PC-3 (cell line): Measurements from ENCODE around the gene EIF4G3. TPM values are rescaled to one million over a fixed set of nuclear protein-coding genes. Genes with fewer than 3 reads are reported as not detected.

Source experiments
- ATAC-seq: fragments of 200-7000 bp; cut with Tn5 transposase; 2 replicates; pipeline ENCODE4 v1.9.1; 2020; ENCODE audit warnings: mild to moderate bottlenecking, moderate library complexity
- BruUV-seq: library from RNA; stranded (reverse); fragments of 400-500 nt; replicated peaks from 2 replicates; lab custom pipeline; 2021; lab: Mats Ljungman, UMichigan
- CTCF ChIA-PET: fragments of 300-600 bp; sonication (Branson Sonifier 250); formaldehyde crosslinking; loops from one replicate; lab custom pipeline; 2022; ENCODE audit warnings: antibody characterized with exemption; lab: Charles Lee
- POLR2A ChIA-PET: fragments of 300-600 bp; sonication (Branson Sonifier 250); formaldehyde crosslinking; loops from one replicate; lab custom pipeline; 2022; ENCODE audit warnings: antibody characterized with exemption; ENCODE audit not compliant: unreplicated experiment; lab: Charles Lee
- DNase-seq: peaks from one replicate; pipeline ENCODE4 v3.0.0-alpha.2; 2015
- H2AFZ ChIP-seq: fragments of 300-600 bp; sonication (generic); 2 replicates; pipeline ENCODE4 v1.6.0; 2016; ENCODE audit warnings: antibody characterized with exemption, low read length
- H3F3A ChIP-seq: fragments of 300-600 bp; sonication (generic); one replicate; pipeline ENCODE4 v1.6.0; 2017; ENCODE audit warnings: antibody characterized with exemption, low read length, control low read depth, mild to moderate bottlenecking; ENCODE audit not compliant: unreplicated experiment
- H3K27ac ChIP-seq: fragments of 300-600 bp; sonication (generic); 2 replicates; pipeline ENCODE4 v1.5.1; 2016; ENCODE audit warnings: mild to moderate bottlenecking, low read length
- H3K27me3 ChIP-seq: fragments of 300-600 bp; sonication (generic); 2 replicates; pipeline ENCODE4 v1.6.1; 2016; ENCODE audit warnings: low read length, mixed read lengths
- H3K36me3 ChIP-seq: fragments of 300-600 bp; sonication (generic); 2 replicates; pipeline ENCODE4 v1.6.1; 2016; ENCODE audit warnings: low read depth, mixed run types, low read length, mixed read lengths
- H3K4me1 ChIP-seq: fragments of 300-600 bp; sonication (generic); 2 replicates; pipeline ENCODE4 v1.5.1; 2016; ENCODE audit warnings: low read length; ENCODE audit not compliant: insufficient read depth
- H3K4me2 ChIP-seq: fragments of 300-600 bp; sonication (generic); 2 replicates; pipeline ENCODE4 v1.6.0; 2016; ENCODE audit warnings: low read length
- H3K4me3 ChIP-seq: fragments of 300-600 bp; sonication (generic); 2 replicates; pipeline ENCODE4 v1.5.1; 2016; ENCODE audit warnings: mild to moderate bottlenecking, low read length, mixed read lengths
- H3K79me2 ChIP-seq: fragments of 300-600 bp; sonication (generic); 2 replicates; pipeline ENCODE4 v1.6.1; 2017; ENCODE audit warnings: low read length, mixed read lengths
- H3K9ac ChIP-seq: fragments of 300-600 bp; sonication (generic); 2 replicates; pipeline ENCODE4 v1.6.0; 2016; ENCODE audit warnings: mild to moderate bottlenecking, low read length
- H3K9me2 ChIP-seq: fragments of 300-600 bp; sonication (generic); replicated peaks from 2 replicates; pipeline ENCODE4 v1.6.1; 2016; ENCODE audit warnings: mixed run types, low read length, mixed read lengths
- H3K9me3 ChIP-seq: fragments of 300-600 bp; sonication (generic); 2 replicates; pipeline ENCODE4 v1.6.1; 2016; ENCODE audit warnings: low read length, mixed read lengths
- H4K20me1 ChIP-seq: fragments of 300-600 bp; sonication (generic); 2 replicates; pipeline ENCODE4 v1.6.1; 2016; ENCODE audit warnings: low read length, mixed read lengths
- CTCF ChIP-seq: fragments of 300-600 bp; sonication (generic); conservative IDR thresholded peaks from 2 replicates; pipeline ENCODE4 v1.5.1; 2017; ENCODE audit warnings: antibody characterized with exemption, low read depth, mild to moderate bottlenecking, low read length
- EZH2 ChIP-seq: fragments of 300-600 bp; sonication (generic); IDR thresholded peaks from one replicate; pipeline ENCODE4 v1.6.1; 2017; ENCODE audit warnings: antibody characterized with exemption, mild to moderate bottlenecking, low read length; ENCODE audit not compliant: unreplicated experiment
- EZH2phosphoT487 ChIP-seq: fragments of 300-600 bp; sonication (generic); IDR thresholded peaks from 2 replicates; pipeline ENCODE4 v1.6.1; 2018; ENCODE audit warnings: mild to moderate bottlenecking, antibody characterized with exemption, low read length, borderline replicate concordance
- intact Hi-C: fragments of 100-400 bp; cut with micrococcal nuclease; formaldehyde crosslinking; loops from 2 replicates; pipeline ENCODE4 v1.9.0; 2023
- total RNA-seq: library from RNA; depleted of rRNA; stranded (reverse); fragments of >200 nt; gene quantifications from 2 replicates; pipeline ENCODE4 v1.2.3, GENCODE V29; 2014

Gene EIF4G3
- total RNA-seq, 1 experiment from 2014 or later, result 16.9 TPM

- H3K79me2 ChIP-seq, result no peaks in the 10 kb centered on the region
- no peaks in the 10 kb centered on the region for H3K9me3 ChIP-seq
- peaks cover 7% of the 10 kb centered on the region; the same call in 1 of the 2 replicates for H3K4me1 ChIP-seq
- H3F3A ChIP-seq, result no peaks in the 10 kb centered on the region
- ChIA-PET CTCF (no interaction called here), POLR2A (no interaction called here)
- no peaks in the 10 kb centered on the region for H4K20me1 ChIP-seq
- no peak overlapping the region for H3K4me2 ChIP-seq
- no peaks in the 10 kb centered on the region for H3K36me3 ChIP-seq
- no peak overlapping the region for H2AFZ ChIP-seq
- ATAC-seq, result no peak
- H3K9me2 ChIP-seq, result no peaks in the 10 kb centered on the region
- no TSS peak for BruUV-seq
- DNase-seq, result no peak
- TF ChIP-seq CTCF, result no peak
- H3K27me3 ChIP-seq, result no peaks in the 10 kb centered on the region
- intact Hi-C loops, result loop anchor here (5.0 to 10.0 kb wide), 2 partner anchors 197 to 285 kb away; partner anchors contain the start of gene EIF4G3
- H3K27ac ChIP-seq, result no peak overlapping the region
- no peak overlapping the region for H3K4me3 ChIP-seq
- no peak overlapping the region for H3K9ac ChIP-seq
Measured at GRCh38 chr1:20980051-20980450, 196.6 kb downstream of the EIF4G3 start.

- DNase-seq (no peak), ATAC-seq (no peak)
- intact Hi-C loops, result no loop called here
- peaks cover 7% of the 10 kb centered on the region; the same call in 1 of the 2 replicates for H3K4me1 ChIP-seq
- no peak overlapping the region for H3K4me2 ChIP-seq
- H3F3A ChIP-seq, result no peaks in the 10 kb centered on the region
- no peaks in the 10 kb centered on the region for H3K36me3 ChIP-seq
- POLR2A ChIA-PET, result no interaction called here
- no peak overlapping the region for H2AFZ ChIP-seq
- H3K27ac ChIP-seq, result no peak overlapping the region
- TF ChIP-seq CTCF (no peak), EZH2phosphoT487 (no peak), EZH2 (no peak)
- H3K27me3 ChIP-seq, result no peaks in the 10 kb centered on the region
- no TSS peak for BruUV-seq
- H3K9ac ChIP-seq, result no peak overlapping the region
- no peaks in the 10 kb centered on the region for H3K9me3 ChIP-seq
- H3K4me3 ChIP-seq, result no peak overlapping the region
- H4K20me1 ChIP-seq, result no peaks in the 10 kb centered on the region
- H3K9me2 ChIP-seq, result no peaks in the 10 kb centered on the region
- H3K79me2 ChIP-seq, result no peaks in the 10 kb centered on the region
- CTCF ChIA-PET, result no interaction called here
Measured at GRCh38 chr1:20978413-20978812, 198.3 kb downstream of the EIF4G3 start.

GRCh38 chr1:20975668-20976067, 201.0 kb downstream of the EIF4G3 start:
- H3K4me3 ChIP-seq, result no peak overlapping the region
- no peak overlapping the region for H3K27ac ChIP-seq
- no TSS peak for BruUV-seq
- TF ChIP-seq EZH2phosphoT487 (no peak), CTCF (no peak), EZH2 (no peak)
- no peaks in the 10 kb centered on the region for H4K20me1 ChIP-seq
- intact Hi-C loops, result no loop called here
- no peaks in the 10 kb centered on the region for H3K4me1 ChIP-seq
- no peaks in the 10 kb centered on the region for H3K36me3 ChIP-seq
- H3K4me2 ChIP-seq, result no peak overlapping the region
- H3K79me2 ChIP-seq, result no peaks in the 10 kb centered on the region
- ATAC-seq (no peak), DNase-seq (no peak)
- ChIA-PET CTCF (no interaction called here), POLR2A (no interaction called here)
- no peaks in the 10 kb centered on the region for H3K9me3 ChIP-seq
- H3K9me2 ChIP-seq, result no peaks in the 10 kb centered on the region
- H3F3A ChIP-seq, result no peaks in the 10 kb centered on the region
- no peak overlapping the region for H3K9ac ChIP-seq
- no peaks in the 10 kb centered on the region for H3K27me3 ChIP-seq
- no peak overlapping the region for H2AFZ ChIP-seq
